GM21529 (cell line): ENCODE measurements around the gene ZSCAN4.

Experiments
- ATAC-seq: cut with Tn5 transposase; IDR thresholded peaks from one replicate; pipeline ENCODE4 v1.9.1; 2021; ENCODE audit not compliant: unreplicated experiment

Gene ZSCAN4

GRCh38 chr19:57675881-57676280, 7.1 kb downstream of the ZSCAN4 start:
- ATAC-seq: no peak

GRCh38 chr19:57682226-57682766, 13.6 kb downstream of the ZSCAN4 start:
- no peak for ATAC-seq

DNA sequence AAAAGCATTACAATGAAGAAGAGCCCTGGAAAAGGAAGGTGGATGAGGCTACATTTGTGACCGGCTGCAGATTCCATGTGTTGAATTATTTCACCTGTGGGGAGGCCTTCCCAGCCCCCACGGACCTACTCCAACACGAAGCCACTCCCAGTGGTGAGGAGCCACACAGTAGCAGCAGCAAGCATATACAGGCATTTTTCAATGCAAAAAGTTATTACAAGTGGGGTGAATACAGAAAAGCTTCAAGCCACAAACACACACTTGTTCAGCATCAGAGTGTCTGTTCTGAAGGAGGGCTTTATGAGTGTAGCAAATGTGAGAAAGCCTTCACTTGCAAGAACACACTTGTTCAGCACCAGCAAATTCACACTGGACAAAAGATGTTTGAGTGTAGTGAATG, 18.0 kb downstream of the ZSCAN4 start:
- no peak for ATAC-seq

GRCh38 chr19:57687363-57688010, 18.8 kb downstream of the ZSCAN4 start:
- no peak for ATAC-seq

DNA sequence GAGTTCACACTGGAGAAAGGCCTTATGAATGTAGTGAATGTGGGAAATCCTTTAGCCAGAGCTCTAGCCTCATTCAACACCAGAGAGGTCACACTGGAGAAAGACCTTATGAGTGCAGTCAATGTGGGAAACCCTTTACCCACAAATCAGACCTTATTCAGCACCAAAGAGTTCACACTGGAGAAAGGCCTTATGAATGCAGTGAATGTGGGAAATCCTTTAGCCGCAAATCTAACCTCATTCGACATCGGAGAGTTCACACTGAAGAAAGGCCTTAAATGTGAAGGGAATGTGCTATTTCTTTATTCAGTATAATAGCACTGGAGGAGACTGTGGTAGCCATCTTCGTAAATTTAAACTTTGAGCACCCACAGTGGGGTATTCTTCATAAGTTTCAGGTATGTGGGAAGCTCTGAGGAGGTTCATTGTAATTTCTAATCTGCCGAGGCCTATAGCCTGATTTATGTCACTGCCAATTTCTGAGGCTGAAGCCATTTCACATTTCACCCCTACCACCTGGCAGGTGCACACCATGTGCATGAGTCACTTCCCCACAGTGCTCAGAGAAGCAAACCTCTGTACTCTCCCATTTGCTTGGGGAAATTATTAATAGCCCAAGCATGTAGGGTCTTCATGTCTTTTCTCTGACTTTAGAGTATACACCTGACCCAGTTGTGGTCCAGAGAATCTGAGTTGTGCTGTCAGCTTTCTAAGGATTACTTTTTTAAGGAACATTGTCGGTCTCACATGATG, 19.5 kb downstream of the ZSCAN4 start:
- no peak for ATAC-seq

GRCh38 chr19:57689750-57690149, 21.0 kb downstream of the ZSCAN4 start:
- ATAC-seq: no peak

DNA sequence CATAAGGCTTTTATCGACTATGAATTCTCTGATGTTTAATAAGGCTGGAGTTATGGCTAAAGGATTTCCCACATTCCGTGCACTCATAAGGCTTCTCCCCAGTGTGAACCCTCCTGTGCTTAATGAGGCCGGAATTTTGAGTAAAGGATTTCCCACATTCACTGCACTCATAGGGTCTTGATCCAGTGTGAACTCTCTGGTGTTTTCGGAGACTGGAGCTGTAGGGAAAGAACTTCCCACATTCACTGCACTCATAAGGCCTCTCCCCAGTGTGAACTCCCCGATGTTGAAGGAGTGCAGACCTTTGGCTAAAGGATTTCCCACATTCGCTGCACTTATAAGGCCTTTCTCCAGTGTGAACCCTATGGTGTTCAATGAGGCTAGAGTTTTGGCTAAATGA, 32.9 kb downstream of the ZSCAN4 start:
- no peak for ATAC-seq

DNA sequence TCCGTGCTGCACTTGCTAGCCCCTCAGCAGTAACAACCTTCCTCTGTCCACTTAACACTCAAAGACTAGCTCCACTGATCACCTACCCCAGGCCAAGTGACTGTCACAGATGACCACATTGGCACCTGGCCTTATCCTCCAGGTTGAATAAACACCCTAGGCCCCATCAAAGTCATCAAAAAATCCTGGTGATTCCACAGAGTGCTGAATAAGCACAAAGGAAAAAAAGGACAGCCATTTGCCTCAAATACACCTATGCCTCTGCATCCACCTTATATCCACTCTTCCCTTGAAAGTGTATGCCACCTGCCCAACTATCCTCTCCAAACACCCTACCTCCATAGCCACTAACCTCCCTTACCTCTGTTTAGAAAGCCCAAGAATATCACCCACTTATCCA, 37.6 kb downstream of the ZSCAN4 start:
- no peak for ATAC-seq

DNA sequence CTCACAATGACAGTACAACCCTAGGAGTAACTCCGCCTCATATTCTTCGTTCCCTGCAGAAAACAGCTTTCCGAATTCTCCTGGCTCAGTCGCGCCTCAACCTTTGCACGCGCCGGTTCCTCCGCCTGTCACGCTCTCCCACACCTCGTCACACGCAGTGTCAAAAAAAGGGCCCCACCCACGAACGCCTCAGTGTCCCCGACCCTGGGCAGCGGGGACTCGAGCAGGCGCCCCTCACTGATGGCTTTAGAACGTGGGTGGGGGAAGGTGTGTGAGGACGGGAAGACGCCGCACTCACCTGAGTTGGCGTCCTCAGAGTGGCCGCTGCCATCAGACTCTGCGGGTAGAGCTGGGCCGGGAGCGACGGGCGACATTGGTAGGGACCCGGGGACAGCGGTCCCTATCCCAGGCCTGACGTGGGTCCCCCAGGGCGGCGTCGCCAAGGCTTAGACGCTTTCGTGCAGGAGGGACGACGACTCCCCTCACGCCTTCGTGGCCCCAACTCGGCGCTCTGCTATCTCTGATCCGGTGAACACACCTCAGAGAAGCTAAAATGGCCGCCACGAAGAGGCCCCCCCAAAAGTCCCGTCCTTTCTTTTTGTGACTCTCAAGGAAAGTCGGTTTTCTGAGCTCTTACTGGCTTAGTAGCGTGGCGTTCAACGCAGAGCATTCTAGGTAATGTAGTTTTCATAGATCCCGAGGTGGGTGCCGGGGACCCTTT, 40.1 kb downstream of the ZSCAN4 start, which contains the start of gene ZNF154:
Gene ZNF154 (minus strand): TSS at position 564 of the 721 bp plus-strand sequence. CDS start 233 bp downstream, at position 331.
- ATAC-seq: no peak

DNA sequence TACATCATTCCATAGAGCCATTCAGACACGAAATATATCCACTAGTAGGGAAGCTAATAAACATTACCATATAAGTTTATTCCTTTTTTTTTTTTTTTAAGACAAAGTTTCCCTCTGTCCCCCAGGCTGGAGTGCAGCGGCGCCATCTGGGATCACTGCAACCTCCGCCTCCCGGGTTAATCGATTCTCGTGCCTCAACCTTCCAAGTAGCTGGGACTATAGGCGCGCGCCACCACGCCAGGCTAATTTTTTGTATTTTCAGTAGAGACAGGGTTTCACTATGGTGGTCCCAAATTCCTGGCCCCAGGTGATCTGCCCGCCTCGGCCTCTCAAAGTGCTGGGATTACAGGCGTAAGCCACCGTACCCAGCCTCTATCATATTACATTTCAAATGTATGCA, 40.9 kb downstream of the ZSCAN4 start:
- ATAC-seq: no peak

GRCh38 chr19:57712222-57712621, 43.5 kb downstream of the ZSCAN4 start:
- no peak for ATAC-seq

- no peak for ATAC-seq
These were observed 50.7 kb downstream of the ZSCAN4 start for GRCh38 chr19:57719424-57719823.

DNA sequence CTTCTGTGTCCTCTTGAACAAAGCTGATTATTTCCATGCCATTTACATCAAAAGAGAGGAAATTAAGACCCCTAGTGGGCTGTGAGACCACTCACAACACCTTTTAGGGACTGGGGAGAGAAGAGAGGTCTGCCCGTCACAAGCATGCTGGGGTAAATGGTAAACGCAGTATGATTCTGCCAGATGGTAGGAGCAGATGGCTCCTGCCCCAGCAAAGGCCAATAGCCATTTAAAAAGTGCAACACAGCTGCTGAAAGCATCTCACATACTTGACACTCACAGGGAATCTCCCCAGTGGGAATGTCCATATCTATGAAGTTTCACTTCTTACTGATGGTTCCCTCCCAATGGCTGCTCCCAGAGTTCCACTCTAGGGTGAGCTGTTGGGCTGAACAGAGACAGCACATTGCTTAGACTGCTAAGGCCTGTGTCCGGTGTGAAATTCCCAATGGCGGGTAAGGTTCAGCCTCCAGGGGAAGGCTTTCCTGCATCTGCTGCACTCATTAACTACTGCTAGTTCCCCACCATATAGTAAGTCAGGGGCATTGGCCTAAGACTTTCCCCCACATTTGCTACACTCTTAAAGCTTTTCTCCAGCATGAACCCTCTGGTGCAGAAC, 51.3 kb downstream of the ZSCAN4 start:
- no peak for ATAC-seq

DNA sequence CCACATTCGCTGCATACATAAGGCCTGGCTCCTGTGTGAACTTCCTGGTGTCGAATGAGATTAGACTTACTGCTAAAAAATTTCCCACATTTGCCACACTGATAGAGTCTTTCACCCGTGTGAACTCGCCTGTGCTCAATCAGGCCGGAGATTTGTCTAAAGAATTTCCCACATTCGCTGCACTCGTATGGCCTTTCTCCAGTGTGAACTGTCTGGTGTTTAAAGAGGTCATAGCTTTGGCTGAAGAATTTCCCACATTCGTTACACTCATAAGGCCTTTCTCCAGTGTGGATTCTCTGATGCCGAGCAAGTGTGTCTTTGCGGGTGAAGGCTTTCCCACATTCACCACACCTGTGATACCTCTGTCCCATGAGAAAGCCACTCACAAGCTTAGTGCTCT, 52.1 kb downstream of the ZSCAN4 start:
- ATAC-seq: no peak
